HUES64 (cell line): Measurements from ENCODE around the gene DDR1.
"Not testable (repeated sequence)": the region's sequence is repeated elsewhere in the genome, so short reads cannot be mapped to it uniquely, and the experiment has no call there.

ENCODE experiments used
- H3K27ac ChIP-seq: 2 replicates; pipeline ENCODE4 v1.7.0; 2013; ENCODE audit warnings: low read depth, low read length, inconsistent platforms
- H3K27me3 ChIP-seq: 2 replicates; pipeline ENCODE4 v1.6.1; 2013; ENCODE audit warnings: mild to moderate bottlenecking, low read length; ENCODE audit not compliant: insufficient read depth
- H3K36me3 ChIP-seq: 2 replicates; pipeline ENCODE4 v1.6.1; 2013; ENCODE audit warnings: mild to moderate bottlenecking, low read length; ENCODE audit not compliant: insufficient read depth
- H3K4me1 ChIP-seq: 2 replicates; pipeline ENCODE4 v1.6.1; 2013; ENCODE audit warnings: mild to moderate bottlenecking, low read length, moderate library complexity; ENCODE audit not compliant: insufficient read depth
- H3K4me3 ChIP-seq: 2 replicates; pipeline ENCODE4 v1.5.1; 2013; ENCODE audit warnings: mild to moderate bottlenecking, low read length, moderate library complexity
- H3K9ac ChIP-seq: 2 replicates; pipeline ENCODE4 v1.6.1; 2013; ENCODE audit warnings: mild to moderate bottlenecking, low read depth, low read length
- H3K9me3 ChIP-seq: 2 replicates; pipeline ENCODE4 v1.6.1; 2013; ENCODE audit warnings: low read depth, low read length; ENCODE audit not compliant: insufficient read depth
- WGBS: fragments of 150-250, 120-280 bp; methylation state at CpG from one replicate; pipeline ENCODE4 v1.1.7; 2013; ENCODE audit warnings: missing lambda C conversion rate; 5-methylcytosine and 5-hydroxymethylcytosine counted together

DDR1 gene

DNA sequence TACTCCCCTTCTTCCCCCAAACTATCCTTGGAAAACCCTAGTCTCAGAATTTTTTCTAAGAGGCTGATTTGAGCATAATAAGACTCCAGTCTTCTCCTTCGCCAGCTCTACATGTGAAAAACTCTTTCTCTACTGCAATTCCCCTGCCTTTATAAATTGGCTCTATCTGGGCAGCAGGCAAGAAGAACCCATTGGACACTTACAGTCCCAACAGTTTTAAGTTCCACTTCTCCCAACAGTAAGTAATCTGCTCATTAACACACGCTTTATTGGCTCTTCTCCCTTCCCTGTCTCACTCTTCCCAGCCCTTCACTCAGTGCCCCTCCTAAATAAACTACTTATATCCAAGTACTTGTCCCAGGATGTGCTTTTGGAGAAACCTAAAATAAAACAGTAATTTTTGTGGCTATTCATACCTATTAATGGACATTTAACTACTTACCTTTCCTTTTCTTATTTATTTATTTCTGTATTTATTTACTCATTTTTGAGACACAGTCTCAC is 11.1 kb upstream of the DDR1 start:
- Histone ChIP-seq H3K36me3 (no peaks in the 10 kb centered on the region), H3K4me1 (peaks cover 8% of the 10 kb centered on the region), H3K9ac (no peak overlapping the region), H3K27ac (no peak overlapping the region), H3K27me3 (no peaks in the 10 kb centered on the region), H3K4me3 (no peak overlapping the region), H3K9me3 (peaks cover 37% of the 10 kb centered on the region)
- 95% methylated on average over 2 of the region's 2 CpGs for WGBS

DNA sequence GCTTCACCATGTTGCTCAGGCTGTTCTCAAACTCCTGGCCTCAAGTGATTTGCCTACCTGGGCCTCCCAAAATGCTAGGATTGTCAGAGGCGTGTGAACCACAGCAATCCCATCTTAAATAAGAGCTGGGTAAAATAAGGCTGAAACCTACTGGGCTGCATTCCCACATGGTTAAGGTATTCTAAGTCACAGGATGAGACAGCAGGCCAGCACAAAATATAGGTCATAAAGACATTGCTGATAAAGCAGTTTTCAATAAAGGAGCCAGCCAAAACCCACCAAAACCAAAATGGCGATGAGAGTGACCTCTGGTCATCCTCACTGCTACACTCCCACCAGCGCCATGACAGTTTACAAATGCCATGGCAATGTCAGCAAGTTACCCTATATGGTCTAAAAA is 10.5 kb upstream of the DDR1 start:
- H3K9me3 ChIP-seq: peaks cover 31% of the 10 kb centered on the region
- 96% methylated on average over 3 of the region's 3 CpGs for WGBS

GRCh38 chr6:30875244-30876038 is 8.9 kb upstream of the DDR1 start:
- no peak overlapping the region for H3K27ac ChIP-seq

More for the DNA sequence above, 10.5 kb upstream of the DDR1 start:
- H3K4me3 ChIP-seq, H3K9ac ChIP-seq, H3K4me1 ChIP-seq, H3K36me3 ChIP-seq, H3K27ac ChIP-seq, H3K27me3 ChIP-seq: not testable (repeated sequence)

GRCh38 chr6:30876039-30876730 is 8.1 kb upstream of the DDR1 start:
- WGBS: 83% methylated on average over 4 of the region's 4 CpGs

More at GRCh38 chr6:30875244-30876038, 8.9 kb upstream of the DDR1 start:
- no peaks in the 10 kb centered on the region for H3K36me3 ChIP-seq
- no peak overlapping the region for H3K4me3 ChIP-seq
- no peaks in the 10 kb centered on the region for H3K27me3 ChIP-seq
- peaks cover 15% of the 10 kb centered on the region for H3K4me1 ChIP-seq
- H3K9ac ChIP-seq: no peak overlapping the region
- peaks cover 17% of the 10 kb centered on the region for H3K9me3 ChIP-seq
- WGBS: 87% methylated on average over 18 of the region's 18 CpGs

DNA sequence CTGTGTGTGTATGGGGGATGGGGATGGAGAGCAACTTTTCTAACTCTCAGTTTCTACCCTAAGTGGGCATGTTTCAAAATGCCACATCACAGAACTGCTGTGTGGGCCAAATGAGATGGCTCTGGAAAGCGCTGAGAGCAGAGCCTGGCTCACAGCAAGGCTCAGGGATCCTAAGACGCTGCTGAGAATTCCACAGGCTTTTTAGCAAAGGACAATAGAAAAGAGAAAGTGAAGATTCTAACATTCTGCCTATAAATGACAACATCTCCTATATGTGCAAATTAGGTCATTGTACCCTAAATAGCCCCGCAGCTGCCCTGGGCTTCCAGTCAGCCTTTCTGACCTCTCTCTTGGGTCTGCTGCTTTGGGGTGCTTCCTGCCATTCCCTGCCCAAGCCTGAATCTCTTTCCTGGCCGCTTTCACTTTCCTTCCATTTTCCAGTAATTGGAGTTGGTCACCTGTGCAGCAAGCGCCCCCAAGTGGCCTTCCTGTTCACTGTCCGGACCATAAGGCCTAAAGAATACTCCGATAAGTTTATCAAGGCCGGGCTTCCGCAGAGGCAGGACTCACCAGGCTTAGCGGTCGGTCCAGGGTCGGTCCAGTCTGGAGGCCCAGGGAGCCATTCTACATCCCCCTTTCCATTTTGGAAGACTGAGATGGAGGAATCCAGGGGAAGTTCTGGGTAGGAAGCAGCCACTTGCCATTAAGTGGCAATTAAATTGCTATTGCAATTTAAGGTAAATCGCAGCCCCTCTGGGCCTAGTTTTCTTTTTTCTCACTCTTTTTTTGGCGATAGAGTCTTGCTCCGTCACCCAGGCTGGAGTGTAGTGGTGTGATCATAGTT is 6.7 kb upstream of the DDR1 start:
- 27% methylated on average over 15 of the region's 15 CpGs for WGBS
- H3K4me1 ChIP-seq: peaks cover 33% of the 10 kb centered on the region
- H3K4me3 ChIP-seq: 0 out of 2 replicates have a peak overlapping the region, but pooled peaks have one; percentile 9
- H3K9me3 ChIP-seq: no peaks in the 10 kb centered on the region
- H3K9ac ChIP-seq: no peak overlapping the region; the same call in 1 of the 2 replicates
- H3K36me3 ChIP-seq: no peaks in the 10 kb centered on the region
- H3K27me3 ChIP-seq: no peaks in the 10 kb centered on the region
- peak overlapping the region; percentile 17; the same call in 1 of the 2 replicates for H3K27ac ChIP-seq

More at GRCh38 chr6:30876039-30876730, 8.1 kb upstream of the DDR1 start:
- Histone ChIP-seq H3K9me3 (peaks cover 10% of the 10 kb centered on the region), H3K36me3 (no peaks in the 10 kb centered on the region), H3K27me3 (no peaks in the 10 kb centered on the region), H3K4me1 (peaks cover 19% of the 10 kb centered on the region), H3K4me3 (no peak overlapping the region), H3K9ac (no peak overlapping the region), H3K27ac (no peak overlapping the region)

GRCh38 chr6:30879684-30880427 is 4.5 kb upstream of the DDR1 start:
- Histone ChIP-seq H3K9ac (peak overlapping the region; percentile 67; the same call in 1 of the 2 replicates), H3K36me3 (no peaks in the 10 kb centered on the region), H3K9me3 (no peaks in the 10 kb centered on the region), H3K27ac (peak overlapping the region; percentile 88), H3K4me3 (peak overlapping the region; percentile 72), H3K27me3 (no peaks in the 10 kb centered on the region), H3K4me1 (peaks cover 33% of the 10 kb centered on the region)
- WGBS: 64% methylated on average over 8 of the region's 8 CpGs

DNA sequence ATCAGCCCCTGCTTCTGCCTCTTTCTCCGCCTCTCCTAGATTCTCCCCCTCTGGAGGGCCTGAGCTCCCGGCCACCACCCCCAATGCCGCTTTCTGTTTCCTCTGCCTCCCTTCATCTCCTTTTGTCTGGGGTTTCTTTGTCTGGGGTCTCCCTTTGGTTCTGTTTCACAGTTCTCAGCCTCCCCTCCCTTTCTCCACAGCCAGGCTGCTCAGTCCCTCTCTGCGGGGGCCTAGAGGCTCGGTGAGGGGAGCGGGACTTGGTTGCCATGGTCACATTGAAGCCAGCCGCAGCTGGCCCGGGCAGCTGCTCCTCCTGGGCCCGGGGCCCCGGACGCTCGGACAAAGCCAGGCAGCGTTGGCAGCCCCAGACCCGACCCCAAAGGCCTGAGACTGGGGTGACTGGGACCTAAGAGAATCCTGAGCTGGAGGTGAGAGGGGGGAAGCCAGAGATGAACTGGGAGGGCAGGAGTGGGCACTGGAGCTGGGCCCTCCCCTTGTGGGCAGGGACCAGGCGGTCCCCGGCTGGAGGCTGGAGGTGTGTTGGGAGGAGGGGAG is 3.5 kb upstream of the DDR1 start:
- no peaks in the 10 kb centered on the region for H3K36me3 ChIP-seq
- peak overlapping the region; percentile 88 for H3K27ac ChIP-seq
- no peaks in the 10 kb centered on the region for H3K27me3 ChIP-seq
- H3K9me3 ChIP-seq: no peaks in the 10 kb centered on the region
- 3% methylated on average over 16 of the region's 16 CpGs for WGBS
- H3K4me1 ChIP-seq: peaks cover 41% of the 10 kb centered on the region
- peak overlapping the region; percentile 72 for H3K4me3 ChIP-seq
- peak overlapping the region; percentile 67 for H3K9ac ChIP-seq

DNA sequence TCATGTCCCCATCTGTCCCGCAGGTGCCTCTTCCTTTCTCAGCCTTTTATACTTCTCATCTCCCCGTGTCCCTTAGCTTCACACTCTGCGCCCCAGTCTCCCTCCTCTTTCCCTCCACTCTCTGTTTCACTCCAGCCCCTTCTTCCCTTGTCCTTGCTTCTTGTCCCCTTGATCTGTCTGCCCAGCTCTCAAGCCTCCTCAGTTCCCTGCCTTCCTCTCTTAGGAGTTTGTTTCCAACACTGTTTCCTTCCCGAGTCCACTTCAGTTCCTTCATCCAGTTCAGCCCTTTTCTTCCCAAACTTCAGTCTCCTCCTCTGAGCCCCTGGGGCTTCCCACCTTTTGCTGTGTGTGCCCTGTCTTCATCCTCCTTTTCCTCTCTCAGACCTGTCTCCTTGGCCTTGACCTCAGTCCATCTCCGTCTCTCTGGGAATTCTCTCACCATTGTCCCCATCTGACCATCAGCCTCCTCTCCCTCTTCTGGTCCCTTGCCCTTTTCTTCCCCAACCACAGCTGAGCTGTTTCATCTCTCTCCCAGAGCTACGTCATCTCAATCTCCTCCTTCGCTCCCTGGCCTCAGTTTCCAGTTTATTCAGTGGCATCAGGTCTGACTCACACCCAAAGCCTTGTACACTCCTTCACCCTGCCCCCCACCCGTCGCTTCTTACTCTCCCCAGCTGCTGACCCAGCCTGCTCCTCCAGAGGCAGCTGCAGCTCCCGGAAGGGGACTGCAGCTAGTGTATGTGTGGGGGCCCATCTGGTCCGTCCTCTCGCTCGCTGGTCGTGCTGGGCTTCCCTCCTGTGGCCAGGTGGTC is 2.7 kb upstream of the DDR1 start:
- Histone ChIP-seq H3K4me3 (peak overlapping the region; percentile 72), H3K27me3 (no peaks in the 10 kb centered on the region), H3K4me1 (peaks cover 44% of the 10 kb centered on the region), H3K27ac (peak overlapping the region; percentile 50), H3K9ac (peak overlapping the region; percentile 67), H3K36me3 (no peaks in the 10 kb centered on the region), H3K9me3 (no peaks in the 10 kb centered on the region)
- WGBS: 43% methylated on average over 14 of the region's 14 CpGs

DNA sequence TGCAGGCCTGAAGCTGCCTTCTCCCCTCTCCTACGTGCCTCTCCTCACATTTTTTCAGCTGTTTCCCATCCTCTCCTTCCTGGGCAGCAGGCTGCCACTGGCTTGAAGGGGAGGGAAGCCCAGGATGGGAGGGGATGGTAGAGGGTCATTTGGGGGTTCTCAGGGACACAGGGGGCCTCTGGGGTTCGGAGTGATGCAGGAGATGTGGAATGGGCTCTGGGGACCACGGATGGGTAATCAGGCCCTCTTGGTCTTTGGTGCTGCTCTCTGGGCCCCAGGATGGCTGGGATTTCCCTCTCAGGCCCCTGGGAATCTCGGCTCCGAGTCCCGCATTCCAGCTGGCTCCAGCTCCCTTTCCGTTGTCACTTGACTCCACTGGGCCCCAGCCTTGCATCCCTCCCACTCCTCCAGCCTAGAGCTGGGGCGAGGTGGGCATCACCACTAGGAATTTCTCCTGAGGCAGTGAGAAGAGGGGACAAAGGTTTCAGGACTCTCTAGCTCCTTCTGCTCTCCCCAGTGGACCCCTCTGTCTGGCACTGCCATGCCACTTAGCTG is 2.0 kb upstream of the DDR1 start:
- Histone ChIP-seq H3K9me3 (no peaks in the 10 kb centered on the region), H3K27me3 (no peaks in the 10 kb centered on the region), H3K36me3 (peaks cover 2% of the 10 kb centered on the region; the same call in 1 of the 2 replicates), H3K9ac (0 out of 2 replicates have a peak overlapping the region, but pooled peaks have one; percentile 67), H3K4me1 (peaks cover 49% of the 10 kb centered on the region), H3K27ac (peak overlapping the region; percentile 50), H3K4me3 (peak overlapping the region; percentile 72)
- 17% methylated on average over 8 of the region's 8 CpGs for WGBS
